Vagina (tissue), 2 donors: ENCODE results near the gene CCNI2.

Experiments
- POLR2A ChIP-seq, 2 donors: fragments of 450-650 bp; IDR thresholded peaks; one replicate each; pipeline ENCODE4 v1.6.1; 2017; ENCODE audit warnings: antibody characterized with exemption in 2 of 2, mild to moderate bottlenecking in 2 of 2, moderate library complexity in 2 of 2
- POLR2AphosphoS5 ChIP-seq, 2 donors: sonication (generic); formaldehyde crosslinking; IDR thresholded peaks; one replicate each; pipeline ENCODE4 v1.9.0; 2017; ENCODE audit warnings: antibody characterized with exemption in 2 of 2, mild to moderate bottlenecking in 2 of 2, low read depth in 1 of 2; ENCODE audit not compliant: insufficient read depth in 1 of 2
- TF ChIP-seq, protein P1 (sequence below), 3 experiments: fragments of 450-650 bp in 2 of 3; fragments of 200-600 bp in 1 of 3; sonication (generic) in 1 of 3; IDR thresholded peaks; one replicate each; pipeline ENCODE4 v1.5.1; 2017 to 2019; ENCODE audit warnings: antibody characterized with exemption in 3 of 3, mild to moderate bottlenecking in 2 of 3, moderate library complexity in 2 of 3

DNA sequence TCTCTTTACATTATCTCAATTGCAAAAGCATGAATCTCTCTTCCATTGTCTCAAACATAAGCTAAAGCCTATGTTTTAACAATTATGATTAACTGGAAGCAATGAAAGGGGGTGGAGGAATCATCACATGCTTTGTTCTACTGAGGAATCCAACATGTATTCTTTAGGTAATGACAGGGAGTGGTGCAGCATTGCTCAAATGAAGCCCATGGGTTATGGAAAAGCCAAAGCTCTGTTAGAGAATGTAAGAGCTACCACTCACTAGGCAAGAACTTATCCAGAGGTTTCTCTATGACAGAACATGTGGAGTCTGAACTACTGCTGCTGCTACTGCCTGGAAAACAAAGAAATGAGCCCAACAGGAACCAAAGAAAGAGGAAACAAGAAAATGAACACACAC, 38.6 kb upstream of the CCNI2 start:
- TF ChIP-seq, protein P1, sequence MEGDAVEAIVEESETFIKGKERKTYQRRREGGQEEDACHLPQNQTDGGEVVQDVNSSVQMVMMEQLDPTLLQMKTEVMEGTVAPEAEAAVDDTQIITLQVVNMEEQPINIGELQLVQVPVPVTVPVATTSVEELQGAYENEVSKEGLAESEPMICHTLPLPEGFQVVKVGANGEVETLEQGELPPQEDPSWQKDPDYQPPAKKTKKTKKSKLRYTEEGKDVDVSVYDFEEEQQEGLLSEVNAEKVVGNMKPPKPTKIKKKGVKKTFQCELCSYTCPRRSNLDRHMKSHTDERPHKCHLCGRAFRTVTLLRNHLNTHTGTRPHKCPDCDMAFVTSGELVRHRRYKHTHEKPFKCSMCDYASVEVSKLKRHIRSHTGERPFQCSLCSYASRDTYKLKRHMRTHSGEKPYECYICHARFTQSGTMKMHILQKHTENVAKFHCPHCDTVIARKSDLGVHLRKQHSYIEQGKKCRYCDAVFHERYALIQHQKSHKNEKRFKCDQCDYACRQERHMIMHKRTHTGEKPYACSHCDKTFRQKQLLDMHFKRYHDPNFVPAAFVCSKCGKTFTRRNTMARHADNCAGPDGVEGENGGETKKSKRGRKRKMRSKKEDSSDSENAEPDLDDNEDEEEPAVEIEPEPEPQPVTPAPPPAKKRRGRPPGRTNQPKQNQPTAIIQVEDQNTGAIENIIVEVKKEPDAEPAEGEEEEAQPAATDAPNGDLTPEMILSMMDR (IDR thresholded peaks at IDR 0.05), result no peak
- TF ChIP-seq POLR2A (IDR thresholded peaks at IDR 0.05) (no peak), POLR2AphosphoS5 (IDR thresholded peaks at IDR 0.05; ENCODE audit: insufficient read depth in 1 of 2, low read depth in 1 of 2) (no peak)
